Activated naive CD4-positive, alpha-beta T cell treated with anti-CD3 and anti-CD28 coated beads, Interleukin-2, amount 50 U/mL, for 16 hours (primary cell): ENCODE data around the gene GOLIM4.
"Not testable (repeated sequence)": the region's sequence is repeated elsewhere in the genome, so short reads cannot be mapped to it uniquely, and the experiment has no call there.

Experiments
- DNase-seq: peaks from one replicate; pipeline ENCODE4 v3.0.0-alpha.2; 2020

The GOLIM4 gene

GRCh38 chr3:168044049-168044448 lies 51.7 kb downstream of the GOLIM4 start:
- no peak for DNase-seq

DNA sequence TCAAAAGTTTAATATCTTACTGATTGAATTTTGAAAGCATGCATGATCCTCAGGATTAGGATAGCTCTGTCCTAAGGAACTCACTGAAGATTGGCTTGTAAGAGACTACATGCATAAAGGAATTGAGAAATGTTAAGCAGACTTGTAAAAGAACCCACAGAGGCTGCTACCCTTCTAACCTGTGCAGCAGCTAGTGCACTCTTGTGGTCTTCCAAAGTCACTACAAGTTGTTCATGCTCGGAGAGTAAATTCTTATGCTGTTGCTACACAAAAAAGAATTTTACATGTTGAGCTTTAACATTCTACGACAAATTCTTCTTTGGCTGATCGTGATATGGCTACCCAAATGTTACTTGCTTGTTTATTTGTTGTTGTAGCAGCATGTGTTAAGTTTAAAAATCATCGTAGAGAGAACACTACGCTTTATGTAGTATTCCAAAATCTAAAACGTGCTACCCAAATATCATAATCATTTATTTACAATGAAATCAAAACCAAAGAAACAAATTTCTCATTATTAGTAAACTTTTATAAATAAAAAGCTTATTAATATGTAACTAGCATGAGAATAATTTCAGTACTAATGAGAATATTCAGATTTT lies 55.0 kb downstream of the GOLIM4 start:
- DNase-seq: no peak

DNA sequence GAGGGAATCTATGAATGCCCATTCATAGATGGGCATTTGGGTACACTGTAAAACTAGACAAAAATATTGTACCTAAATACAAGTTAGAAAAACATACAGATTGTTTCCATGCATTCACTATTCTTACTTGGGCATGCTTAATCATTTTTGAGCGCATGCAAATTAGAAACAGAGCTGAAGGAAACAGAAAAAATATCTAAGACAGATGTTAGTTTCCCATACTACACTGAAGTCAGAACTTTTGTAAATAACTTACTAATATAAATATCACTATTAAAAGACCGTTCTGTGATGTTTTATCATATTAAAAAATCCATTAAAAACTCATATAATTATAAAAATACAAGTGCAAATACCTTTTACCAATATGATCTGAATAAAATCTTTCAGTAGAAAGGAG lies 58.7 kb downstream of the GOLIM4 start:
- no peak for DNase-seq

- DNase-seq: no peak
These were observed 59.1 kb downstream of the GOLIM4 start for GRCh38 chr3:168036619-168037018.

- no peak for DNase-seq
These were observed 61.4 kb downstream of the GOLIM4 start for GRCh38 chr3:168034152-168034928.

GRCh38 chr3:168030577-168030976 lies 65.1 kb downstream of the GOLIM4 start:
- DNase-seq: no peak

DNA sequence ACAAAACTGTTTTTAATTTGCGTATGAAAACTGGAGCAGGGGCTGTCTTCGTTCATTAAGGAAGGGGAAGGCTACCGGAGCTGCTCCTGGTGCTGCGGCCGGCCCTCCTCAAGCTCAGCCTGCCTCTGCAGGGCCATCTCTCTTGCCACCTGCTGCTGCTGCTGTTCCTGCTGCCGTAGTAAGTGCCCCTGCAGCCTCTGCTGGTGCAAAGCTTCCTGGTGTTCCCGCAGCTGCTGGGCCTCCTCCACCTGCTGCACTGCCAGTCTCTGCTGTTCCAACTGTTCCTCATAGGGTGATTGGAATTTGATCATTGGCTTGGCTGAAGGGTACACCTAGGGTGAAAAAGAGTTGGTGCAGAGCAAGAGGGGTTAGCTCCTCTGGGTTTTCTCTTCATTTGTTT lies 66.0 kb downstream of the GOLIM4 start:
- no peak for DNase-seq

DNA sequence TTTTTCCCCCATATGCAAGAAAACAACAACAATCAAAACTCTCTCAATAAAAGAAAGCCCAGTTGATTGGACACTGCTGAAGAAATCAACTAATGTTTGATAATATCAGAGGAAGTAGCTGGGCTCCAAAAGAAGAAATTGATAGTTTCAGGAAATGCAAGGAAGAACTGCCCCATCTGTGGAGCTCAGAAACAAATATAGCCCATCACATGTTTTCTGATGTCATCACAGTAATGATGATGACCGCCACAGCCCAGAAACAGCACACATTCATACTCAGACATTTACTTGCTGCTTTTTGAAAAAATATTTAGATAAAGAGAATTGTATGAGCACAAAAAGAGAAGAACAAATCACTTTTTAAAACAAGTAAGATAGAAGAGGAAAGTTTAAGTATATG lies 67.6 kb downstream of the GOLIM4 start:
- DNase-seq: no peak

DNA sequence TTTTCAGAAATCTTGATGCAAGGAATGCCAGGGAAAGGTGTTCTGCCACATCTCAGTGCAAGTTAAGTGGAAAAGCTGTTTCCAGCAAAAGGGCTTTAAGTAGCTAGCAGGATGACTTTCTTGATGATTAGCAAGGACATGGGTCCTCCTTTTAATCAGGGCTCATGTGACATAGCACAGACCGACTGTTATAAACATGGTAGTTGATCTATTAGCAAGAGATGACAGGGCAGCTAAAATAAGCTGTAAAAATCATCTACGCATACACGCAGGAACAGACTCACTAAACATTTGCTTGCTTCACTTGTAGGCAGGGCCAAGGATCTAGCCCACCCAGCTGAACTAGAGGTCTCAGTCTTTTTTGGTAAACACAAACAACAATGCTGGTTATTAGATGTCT lies 69.0 kb downstream of the GOLIM4 start:
- no peak for DNase-seq

DNA sequence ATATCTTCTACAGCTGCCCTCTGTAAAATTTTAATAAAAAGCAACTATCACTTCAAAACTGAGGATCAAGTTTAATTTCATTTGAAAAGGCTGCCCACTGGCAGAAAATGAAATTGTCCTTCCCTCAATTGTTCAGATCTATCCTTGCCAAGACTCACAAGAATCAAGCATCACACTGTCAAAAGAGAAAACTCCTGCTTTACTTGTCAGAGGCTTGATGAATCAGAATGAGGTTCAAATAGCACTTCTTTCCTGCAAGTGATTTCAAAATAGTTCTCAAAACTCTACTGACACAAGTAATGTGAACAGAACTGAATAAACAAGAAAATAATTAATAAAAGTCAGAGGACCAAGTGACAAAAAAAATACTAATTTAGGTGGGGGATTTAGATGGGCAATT lies 70.6 kb downstream of the GOLIM4 start:
- DNase-seq: no peak

DNA sequence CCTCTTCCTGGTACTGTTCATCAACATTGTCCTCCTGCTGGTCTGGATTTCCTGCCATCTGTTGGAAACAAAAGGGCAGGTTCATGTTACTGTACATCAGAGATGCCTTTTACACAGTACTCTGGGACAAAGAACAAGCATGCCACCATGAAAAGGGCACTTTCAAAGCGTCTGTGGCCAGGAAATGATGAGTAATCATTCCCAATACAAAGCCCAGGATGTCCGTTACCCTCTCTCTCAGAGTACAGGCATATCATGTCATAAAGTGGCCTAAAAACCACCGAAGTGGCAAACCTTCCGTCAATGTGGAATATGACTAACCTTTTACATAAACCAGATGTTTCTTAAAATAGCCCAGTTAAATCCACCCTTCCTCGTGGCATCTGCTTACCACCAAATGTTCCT lies 71.2 kb downstream of the GOLIM4 start:
- DNase-seq: no peak

DNA sequence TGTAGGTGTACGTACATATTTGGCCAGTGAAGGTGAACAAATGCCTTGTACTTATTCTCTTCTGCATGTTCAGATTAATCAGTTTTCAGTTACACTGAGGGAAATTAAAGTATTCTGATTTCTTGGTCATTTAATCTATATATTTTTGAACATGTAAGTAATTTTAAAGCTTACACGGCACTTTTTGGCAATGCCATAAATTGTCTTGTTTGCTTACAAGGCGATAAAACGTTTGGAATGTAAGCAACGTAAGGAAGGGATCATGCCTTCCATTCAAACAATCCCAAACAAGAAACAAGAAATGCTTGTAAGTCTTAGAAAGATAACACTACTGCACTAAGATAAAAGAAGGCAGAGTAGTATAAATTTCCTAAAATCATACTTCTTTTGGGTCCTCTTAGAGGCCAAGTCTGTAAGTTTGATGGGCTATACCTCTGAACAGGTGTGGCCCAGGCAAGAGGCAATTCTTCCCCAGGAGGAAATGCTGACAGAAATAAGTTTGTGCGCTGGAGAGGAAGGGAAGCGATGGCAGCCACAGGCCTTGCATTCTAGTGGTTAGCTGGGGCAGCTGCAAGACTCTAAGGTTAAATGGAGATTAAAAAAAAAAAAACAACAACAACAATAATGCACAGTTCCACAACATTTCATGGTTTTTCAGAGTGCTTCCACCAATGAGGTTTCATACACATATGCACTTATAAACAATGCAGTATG lies 73.8 kb downstream of the GOLIM4 start:
- DNase-seq: no peak

DNA sequence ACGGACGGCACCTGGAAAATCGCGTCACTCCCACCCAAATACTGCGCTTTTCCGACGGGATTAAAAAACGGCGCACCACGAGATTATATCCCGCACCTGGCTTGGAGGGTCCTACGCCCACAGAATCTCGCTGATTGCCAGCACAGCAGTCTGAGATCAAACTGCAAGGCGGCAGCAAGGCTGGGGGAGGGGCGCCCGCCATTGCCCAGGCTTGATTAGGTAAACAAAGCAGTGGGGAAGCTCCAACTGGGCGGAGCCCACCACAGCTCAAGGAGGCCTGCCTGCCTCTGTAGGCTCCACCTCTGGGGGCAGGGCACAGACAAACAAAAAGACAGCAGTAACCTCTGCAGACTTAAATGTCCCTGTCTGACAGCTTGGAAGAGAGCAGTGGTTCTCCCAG lies 84.4 kb downstream of the GOLIM4 start:
- not testable (repeated sequence) for DNase-seq

DNA sequence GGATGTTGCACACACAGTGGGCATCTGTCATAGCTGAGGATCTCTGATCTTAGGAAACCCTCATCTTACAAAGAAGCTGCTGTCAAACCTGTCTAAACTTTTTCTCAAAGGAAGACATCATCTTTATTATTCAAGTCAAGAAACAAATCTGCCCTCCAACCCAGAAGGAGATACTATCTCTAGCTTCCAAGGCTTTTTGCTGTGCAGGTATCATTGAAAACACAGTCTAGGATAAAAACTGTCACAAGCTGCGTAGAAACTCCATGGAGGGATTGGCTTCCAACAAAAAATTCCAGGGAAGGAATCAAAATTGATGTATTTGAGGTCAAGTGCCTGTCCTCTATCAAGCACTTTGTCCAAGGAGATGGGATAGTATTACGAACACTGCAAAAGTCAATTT lies 89.1 kb downstream of the GOLIM4 start:
- no peak for DNase-seq

- DNase-seq: no peak
These were observed 91.8 kb downstream of the GOLIM4 start for GRCh38 chr3:168003911-168004310.

DNA sequence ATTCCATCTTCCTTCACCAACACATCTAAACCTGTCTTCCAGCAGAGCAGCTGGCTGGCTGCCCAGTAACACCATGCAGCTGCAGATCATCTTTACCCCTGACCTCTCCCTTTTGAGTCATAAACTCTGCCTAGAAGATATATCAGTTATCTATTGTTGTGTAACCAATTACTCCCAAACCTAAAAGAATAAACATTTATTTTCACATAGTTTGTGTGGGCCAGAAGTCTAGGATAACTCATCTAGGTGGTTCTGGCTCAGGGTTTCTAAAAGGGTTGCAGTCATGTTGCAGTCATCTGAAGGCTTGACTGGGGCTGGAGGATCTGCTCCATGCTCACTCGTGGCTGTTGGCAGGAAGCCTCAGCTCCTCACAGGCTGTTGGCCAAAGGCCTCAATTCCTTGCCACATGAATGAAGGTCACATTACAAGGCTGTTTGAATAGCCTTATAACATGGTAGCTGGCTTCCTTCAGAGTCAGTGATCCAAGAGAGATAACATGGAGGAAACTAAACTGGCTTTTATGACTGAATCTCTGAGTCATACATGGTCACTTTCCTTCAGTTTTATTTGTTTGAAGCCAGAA lies 92.8 kb downstream of the GOLIM4 start:
- no peak for DNase-seq

GRCh38 chr3:168001244-168001643 lies 94.5 kb downstream of the GOLIM4 start:
- DNase-seq: no peak

DNA sequence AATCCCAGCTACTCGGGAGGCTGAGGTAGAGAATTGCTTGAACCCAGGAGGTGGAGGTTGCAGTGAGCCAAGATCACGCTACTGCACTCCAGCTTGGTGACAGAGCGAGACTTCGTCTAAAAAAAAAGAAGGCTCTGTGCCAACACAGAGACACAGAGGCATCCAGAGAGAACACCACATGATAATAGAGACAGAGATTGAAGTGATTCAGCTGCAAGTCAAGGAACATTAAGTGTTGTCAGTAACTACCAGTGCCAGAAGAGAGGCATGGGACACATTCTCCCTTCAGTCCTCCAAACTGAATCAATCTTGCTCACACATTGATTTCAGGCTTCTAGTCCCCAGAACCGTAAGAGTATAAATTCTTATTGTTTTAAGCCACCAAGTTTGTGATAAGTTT lies 97.5 kb downstream of the GOLIM4 start:
- no peak for DNase-seq

- no peak for DNase-seq
These were observed 99.2 kb downstream of the GOLIM4 start for GRCh38 chr3:167996514-167996913.

GRCh38 chr3:167992381-167992780 lies 103.3 kb downstream of the GOLIM4 start:
- DNase-seq: no peak

DNA sequence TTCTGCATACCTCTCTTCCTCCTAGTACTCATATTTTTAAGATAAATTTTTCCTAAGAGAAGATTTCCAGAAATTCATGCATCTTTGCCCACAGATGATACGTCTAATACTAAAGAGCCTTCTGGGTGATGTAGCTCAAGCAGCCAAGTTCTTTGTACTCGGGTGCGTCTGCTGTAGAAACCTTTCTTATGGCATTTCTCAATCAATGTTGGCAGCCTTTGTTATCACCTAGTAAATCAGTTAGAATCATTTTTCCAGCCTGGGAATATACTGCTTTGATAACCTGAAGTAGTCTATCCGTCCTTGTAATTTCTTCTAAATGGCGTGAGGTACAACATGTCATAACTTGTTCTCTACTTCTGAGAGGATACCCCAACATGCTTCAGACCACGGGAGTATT lies 104.5 kb downstream of the GOLIM4 start:
- DNase-seq: no peak

DNA sequence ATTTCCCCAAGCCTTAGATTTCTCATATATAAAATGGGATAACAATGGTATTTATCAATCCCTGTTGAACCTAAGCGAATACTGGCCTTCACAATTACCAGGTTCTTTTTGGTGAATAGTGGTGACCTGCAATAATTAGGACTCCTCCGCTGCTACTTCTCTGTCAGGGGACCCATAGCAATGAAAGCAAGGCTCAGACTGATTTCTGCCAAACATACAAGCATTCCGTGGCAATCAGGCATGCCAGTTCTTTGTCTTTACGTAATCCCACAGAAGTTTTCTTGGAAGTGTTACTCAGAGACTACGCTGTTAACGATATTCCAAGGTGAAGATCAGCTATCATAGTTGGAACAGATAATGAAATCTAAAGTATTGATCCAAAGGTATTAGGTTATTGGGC lies 105.7 kb downstream of the GOLIM4 start:
- DNase-seq: no peak

DNA sequence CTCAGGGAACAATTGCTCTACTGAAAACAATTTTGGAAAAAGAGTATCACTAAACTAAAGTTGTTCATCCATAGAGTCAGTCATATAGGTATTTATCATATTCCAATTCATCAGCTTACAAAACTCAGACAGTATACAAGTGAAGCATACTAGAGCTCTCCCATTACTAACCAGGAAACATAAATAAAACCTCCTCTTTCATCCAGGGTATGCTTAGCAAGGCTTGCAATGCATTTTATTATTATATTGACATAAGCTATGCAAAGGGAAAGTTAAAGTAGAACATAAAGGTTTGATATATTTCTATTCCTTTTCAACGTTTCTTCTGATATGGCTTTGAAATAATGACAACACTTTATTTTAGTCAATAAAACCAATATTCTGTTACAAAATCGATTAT lies 106.7 kb downstream of the GOLIM4 start:
- DNase-seq: no peak

GRCh38 chr3:167983583-167983982 lies 112.1 kb downstream of the GOLIM4 start:
- DNase-seq: no peak
